Epithelial cell of proximal tubule (primary cell): ENCODE data around the gene CPHXL. TPM values are rescaled to one million over a fixed set of nuclear protein-coding genes. Genes with fewer than 3 reads are reported as not detected.

Experiments used
- DNase-seq: peaks from one replicate; pipeline ENCODE4 v3.0.0-alpha.2; 2011; ENCODE audit warnings: low read depth
- H3K4me3 ChIP-seq: 2 replicates; pipeline ENCODE4 v1.5.1; 2011; ENCODE audit warnings: low read depth, mild to moderate bottlenecking, low read length
- total RNA-seq: library from RNA; depleted of rRNA; stranded (reverse); fragments of >200 nt; gene quantifications from 2 replicates; pipeline ENCODE4 v1.2.3, GENCODE V29; 2015
- TF ChIP-seq, protein P1 (sequence below): conservative IDR thresholded peaks from 2 replicates; pipeline ENCODE4 v1.5.1; 2012; ENCODE audit warnings: low read depth, mild to moderate bottlenecking, low read length

CPHXL gene
- total RNA-seq, 1 donor from 2014 or later, result not detected

DNA sequence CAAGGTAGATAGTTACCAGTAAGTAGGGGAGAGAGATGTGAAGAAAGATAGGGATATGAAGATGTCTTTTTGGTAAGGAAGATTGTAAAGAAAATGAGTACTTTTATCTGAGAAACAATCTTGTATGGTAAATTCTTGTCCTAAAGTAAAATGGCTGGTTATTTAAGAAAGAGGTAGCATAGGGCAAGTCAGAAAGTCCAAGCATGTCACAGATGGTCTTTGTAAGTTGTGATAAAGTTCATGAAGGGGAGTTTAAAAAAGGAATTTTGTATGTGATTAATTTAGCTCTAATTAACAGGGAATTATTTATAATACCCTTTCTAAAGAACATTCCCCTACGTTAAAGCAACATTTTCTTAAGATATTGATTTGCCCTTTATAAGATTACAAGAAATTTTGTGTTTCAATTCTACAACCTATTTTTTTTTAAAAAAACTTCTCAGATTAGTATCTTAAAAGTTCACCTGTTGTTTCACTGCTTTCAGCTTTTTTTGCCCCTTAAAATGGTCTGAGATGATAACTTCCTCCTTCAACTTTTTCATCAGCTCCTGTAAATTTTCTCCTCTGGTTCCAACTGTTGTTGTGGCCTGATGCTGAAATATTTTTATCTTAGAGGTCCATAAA is 16.2 kb upstream of the CPHXL start:
- no peak overlapping the region for H3K4me3 ChIP-seq
- no peak for DNase-seq
- TF ChIP-seq, protein P1, sequence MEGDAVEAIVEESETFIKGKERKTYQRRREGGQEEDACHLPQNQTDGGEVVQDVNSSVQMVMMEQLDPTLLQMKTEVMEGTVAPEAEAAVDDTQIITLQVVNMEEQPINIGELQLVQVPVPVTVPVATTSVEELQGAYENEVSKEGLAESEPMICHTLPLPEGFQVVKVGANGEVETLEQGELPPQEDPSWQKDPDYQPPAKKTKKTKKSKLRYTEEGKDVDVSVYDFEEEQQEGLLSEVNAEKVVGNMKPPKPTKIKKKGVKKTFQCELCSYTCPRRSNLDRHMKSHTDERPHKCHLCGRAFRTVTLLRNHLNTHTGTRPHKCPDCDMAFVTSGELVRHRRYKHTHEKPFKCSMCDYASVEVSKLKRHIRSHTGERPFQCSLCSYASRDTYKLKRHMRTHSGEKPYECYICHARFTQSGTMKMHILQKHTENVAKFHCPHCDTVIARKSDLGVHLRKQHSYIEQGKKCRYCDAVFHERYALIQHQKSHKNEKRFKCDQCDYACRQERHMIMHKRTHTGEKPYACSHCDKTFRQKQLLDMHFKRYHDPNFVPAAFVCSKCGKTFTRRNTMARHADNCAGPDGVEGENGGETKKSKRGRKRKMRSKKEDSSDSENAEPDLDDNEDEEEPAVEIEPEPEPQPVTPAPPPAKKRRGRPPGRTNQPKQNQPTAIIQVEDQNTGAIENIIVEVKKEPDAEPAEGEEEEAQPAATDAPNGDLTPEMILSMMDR, result no peak

DNA sequence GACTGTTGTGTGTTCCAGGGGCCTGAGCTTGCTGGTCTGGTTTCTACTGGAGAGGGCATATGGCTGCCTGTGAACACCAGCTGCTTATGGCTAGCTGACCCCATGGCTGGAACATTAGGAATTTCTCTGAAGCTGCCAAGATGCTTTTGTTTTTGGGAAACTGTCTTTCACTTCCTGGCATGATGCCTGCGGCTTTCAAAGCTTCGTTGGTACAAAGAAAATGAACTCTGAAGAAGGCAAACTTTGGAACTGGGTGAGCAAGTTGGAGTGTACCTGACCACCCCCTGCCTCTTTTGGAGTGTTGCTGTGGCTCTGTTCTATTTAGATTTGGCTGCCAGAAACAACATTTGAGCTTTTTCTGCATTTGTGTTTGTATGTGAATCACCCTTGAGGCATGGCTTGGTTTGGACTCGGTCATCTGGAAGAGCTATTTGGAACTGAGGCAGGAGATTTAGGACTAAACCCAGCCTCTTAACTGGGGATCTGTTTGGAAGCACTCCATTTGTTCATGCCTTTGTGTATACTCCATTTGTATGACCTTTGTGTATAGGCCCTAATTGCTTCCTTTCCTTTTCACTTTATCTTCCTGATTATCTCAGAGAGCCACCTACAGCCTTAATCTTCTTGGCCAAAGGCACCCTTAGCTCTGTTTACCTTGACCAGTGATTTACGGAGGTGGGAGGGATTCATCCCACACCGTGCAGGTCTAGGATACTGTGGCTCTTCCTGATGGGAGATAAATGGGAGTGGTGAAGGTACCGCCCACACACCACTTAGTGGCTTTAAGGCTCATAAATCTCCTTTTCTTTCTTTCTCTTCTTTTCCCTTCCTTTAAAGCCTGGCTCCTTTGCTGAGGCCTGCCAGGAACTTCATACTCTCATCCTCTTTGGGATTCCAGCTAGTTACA is 7.3 kb upstream of the CPHXL start:
- DNase-seq, result no peak
- TF ChIP-seq, protein P1, result no peak
- no peak overlapping the region for H3K4me3 ChIP-seq

DNA sequence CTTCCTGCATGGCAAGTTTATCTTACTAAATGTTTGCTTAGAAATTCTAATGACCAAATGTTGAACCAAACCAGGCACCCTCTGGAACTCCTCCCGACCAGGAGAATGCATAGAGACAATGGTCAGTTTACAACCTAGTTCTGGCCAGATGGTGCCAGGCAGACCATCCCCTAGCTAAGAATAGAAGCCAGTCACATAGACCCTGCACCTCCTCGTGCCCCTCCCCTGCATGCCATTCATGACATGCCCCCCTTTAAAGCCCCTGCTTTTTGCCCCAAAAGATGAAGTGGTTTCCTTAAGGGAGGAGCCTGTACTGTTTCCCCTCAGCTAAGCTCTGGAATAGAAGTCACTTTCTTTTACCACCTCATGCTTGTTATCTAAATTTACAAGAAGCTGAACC is 6.6 kb upstream of the CPHXL start:
- DNase-seq, result no peak
- H3K4me3 ChIP-seq, result no peak overlapping the region
- TF ChIP-seq, protein P1, result no peak

DNA sequence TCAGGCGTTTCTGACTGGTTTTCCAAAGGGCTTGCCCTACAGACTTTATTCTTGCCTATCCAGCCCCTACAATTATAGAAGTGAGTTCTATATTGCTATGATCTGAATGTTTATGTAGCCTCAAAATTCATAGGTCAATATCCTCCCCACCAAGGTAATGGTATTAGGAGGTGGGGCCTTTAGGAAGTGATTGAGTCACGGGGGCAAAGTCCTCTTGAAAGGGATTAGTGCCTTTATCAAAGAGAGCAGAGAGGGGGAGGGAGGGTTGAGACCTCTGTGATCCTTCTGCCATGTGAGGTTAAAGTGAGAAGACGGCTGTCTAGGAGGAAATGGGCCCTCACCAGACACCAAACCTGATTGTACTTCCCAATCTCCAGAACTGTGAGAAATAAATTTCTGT is 931 bp upstream of the CPHXL start:
- no peak for DNase-seq
- H3K4me3 ChIP-seq, result no peak overlapping the region
- TF ChIP-seq, protein P1, result no peak

DNA sequence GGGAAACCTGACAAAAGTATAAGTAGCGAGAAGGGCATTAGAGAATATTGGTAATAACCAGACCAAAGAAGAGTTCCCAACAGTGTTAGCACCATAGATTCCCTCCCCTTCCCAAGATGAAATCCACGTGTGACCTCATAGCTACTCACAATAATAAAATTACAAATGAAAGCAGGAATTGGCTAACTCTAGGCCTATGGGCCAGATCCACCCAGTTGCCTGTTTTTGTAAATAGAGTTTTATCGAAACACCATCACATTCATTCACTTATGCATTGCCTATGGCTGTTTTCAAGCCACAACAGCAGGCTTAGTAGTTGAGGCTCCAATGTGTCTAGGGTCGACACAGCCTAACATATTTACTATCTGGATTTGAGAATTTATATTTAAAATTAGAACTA is 7.8 kb downstream of the CPHXL start:
- TF ChIP-seq, protein P1, result no peak
- no peak for DNase-seq
- H3K4me3 ChIP-seq, result no peak overlapping the region

DNA sequence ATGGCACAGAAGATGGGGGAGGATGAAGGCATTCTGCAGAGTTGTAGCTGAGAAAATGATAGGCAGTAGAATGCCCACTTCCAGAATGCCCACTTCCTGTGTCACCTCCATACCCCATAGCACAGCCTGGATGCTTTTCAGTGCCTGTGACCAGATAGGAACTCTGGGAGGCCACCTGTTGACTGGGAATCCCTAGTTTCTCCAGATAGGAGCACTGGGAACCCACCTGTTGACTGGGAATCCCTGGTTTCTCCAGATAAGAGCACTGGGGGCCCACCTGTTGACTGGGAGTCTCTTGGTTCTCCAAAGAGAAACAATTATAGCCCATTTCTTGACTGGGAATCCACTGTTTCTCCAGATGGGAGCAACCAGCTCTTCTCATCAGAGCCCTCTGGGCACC is 11.6 kb downstream of the CPHXL start:
- TF ChIP-seq, protein P1, result no peak
- H3K4me3 ChIP-seq, result no peak overlapping the region
- no peak for DNase-seq
